22Rv1 (cell line): ENCODE results near the gene ZNF484.
"Not testable (repeated sequence)": the region's sequence is repeated elsewhere in the genome, so short reads cannot be mapped to it uniquely, and the experiment has no call there.

Source experiments
- H3K27ac ChIP-seq: fragments of 450-650 bp; 2 replicates; pipeline ENCODE4 v1.5.1; 2017
- CTCF ChIP-seq: fragments of 450-650 bp; IDR thresholded peaks from 2 replicates; pipeline ENCODE4 v1.5.1; 2017; ENCODE audit warnings: mild to moderate bottlenecking
- ZFX ChIP-seq: fragments of 450-650 bp; IDR thresholded peaks from 2 replicates; pipeline ENCODE4 v1.6.1; 2017; ENCODE audit warnings: antibody characterized with exemption, borderline replicate concordance

Gene ZNF484

GRCh38 chr9:92877531-92878430 is at the start of gene ZNF484:
Gene ZNF484 (minus strand): TSS chr9:92878038. CDS start chr9:92875029, 3,009 bp downstream.
- peak within 1 kb of the TSS; percentile 70 for H3K27ac ChIP-seq
- TF ChIP-seq CTCF (no peak), ZFX (no peak)

GRCh38 chr9:92920437-92920836 is 42.6 kb upstream of the ZNF484 start:
- no peak overlapping the region for H3K27ac ChIP-seq
- TF ChIP-seq ZFX: no peak

GRCh38 chr9:92917176-92917800 is 39.5 kb upstream of the ZNF484 start:
- no peak for TF ChIP-seq ZFX
- no peak overlapping the region for H3K27ac ChIP-seq

GRCh38 chr9:92911511-92912475 is 34.0 kb upstream of the ZNF484 start:
- TF ChIP-seq CTCF: no peak
- TF ChIP-seq ZFX: no peak
- no peak overlapping the region for H3K27ac ChIP-seq

GRCh38 chr9:92905137-92905536 is 27.3 kb upstream of the ZNF484 start:
- H3K27ac ChIP-seq: not testable (repeated sequence)

- no peak overlapping the region for H3K27ac ChIP-seq
- TF ChIP-seq CTCF: no peak
- no peak for TF ChIP-seq ZFX
These were observed 19.5 kb upstream of the ZNF484 start for GRCh38 chr9:92897323-92897722.

- H3K27ac ChIP-seq: no peak overlapping the region
- TF ChIP-seq CTCF (no peak), ZFX (no peak)
These were observed 18.1 kb upstream of the ZNF484 start for GRCh38 chr9:92895812-92896436.

- no peak overlapping the region for H3K27ac ChIP-seq
- TF ChIP-seq ZFX (no peak), CTCF (no peak)
These were observed 17.0 kb upstream of the ZNF484 start for GRCh38 chr9:92894711-92895362.

GRCh38 chr9:92893916-92894610 is 16.2 kb upstream of the ZNF484 start:
- H3K27ac ChIP-seq: not testable (repeated sequence)

- H3K27ac ChIP-seq: not testable (repeated sequence)
These were observed 14.4 kb upstream of the ZNF484 start for GRCh38 chr9:92892276-92892675.
